Stimulated activated CD8-positive, alpha-beta memory T cell treated with anti-CD3 and anti-CD28 coated beads, Interleukin-15, amount 100 ng/mL, for 24 hours (primary cell): ENCODE measurements around the gene MTERF4.

Source experiments
- DNase-seq: peaks from one replicate; pipeline ENCODE4 v3.0.0-alpha.2; 2020; ENCODE audit warnings: low read depth

The MTERF4 gene

GRCh38 chr2:241088376-241088775, 13.7 kb downstream of the MTERF4 start:
- DNase-seq, result no peak

GRCh38 chr2:241087420-241088268, 14.4 kb downstream of the MTERF4 start:
- DNase-seq, result no peak

GRCh38 chr2:241084856-241085444, 17.1 kb downstream of the MTERF4 start:
- no peak for DNase-seq

- no peak for DNase-seq
These were observed 19.0 kb downstream of the MTERF4 start for GRCh38 chr2:241083091-241083415.

GRCh38 chr2:241082341-241083090, 19.6 kb downstream of the MTERF4 start:
- no peak for DNase-seq

- DNase-seq, result no peak
These were observed 20.3 kb downstream of the MTERF4 start for GRCh38 chr2:241081643-241082340.

- DNase-seq, result no peak
These were observed 20.9 kb downstream of the MTERF4 start for GRCh38 chr2:241081190-241081642.

GRCh38 chr2:241080405-241081189, 21.5 kb downstream of the MTERF4 start:
- DNase-seq, result no peak

GRCh38 chr2:241074901-241075540, 27.1 kb downstream of the MTERF4 start:
- no peak for DNase-seq

GRCh38 chr2:241074065-241074818, 27.8 kb downstream of the MTERF4 start:
- DNase-seq, result no peak

- no peak for DNase-seq
These were observed 28.7 kb downstream of the MTERF4 start for GRCh38 chr2:241073166-241074064.

GRCh38 chr2:241072553-241073165, 29.4 kb downstream of the MTERF4 start:
- no peak for DNase-seq

GRCh38 chr2:241072151-241072550, 29.9 kb downstream of the MTERF4 start:
- no peak for DNase-seq

GRCh38 chr2:241071677-241072111, 30.4 kb downstream of the MTERF4 start:
- DNase-seq, result no peak

- DNase-seq, result no peak
These were observed 31.0 kb downstream of the MTERF4 start for GRCh38 chr2:241070811-241071676.

- DNase-seq, result no peak
These were observed 31.7 kb downstream of the MTERF4 start for GRCh38 chr2:241070361-241070760.

- no peak for DNase-seq
These were observed 32.2 kb downstream of the MTERF4 start for GRCh38 chr2:241069821-241070281.
